Panc1 (cell line): Measurements from ENCODE around the gene PKNOX2. TPM values are rescaled to one million over a fixed set of nuclear protein-coding genes. Genes with fewer than 3 reads are reported as not detected.

ENCODE experiments used
- ATAC-seq: fragments of 200-7000 bp; cut with Tn5 transposase; 2 replicates; pipeline ENCODE4 v1.9.1; 2020; ENCODE audit warnings: mild to moderate bottlenecking, moderate library complexity
- BruUV-seq: library from RNA; stranded (reverse); fragments of 400-500 nt; replicated peaks from 2 replicates; lab custom pipeline; 2021; lab: Mats Ljungman, UMichigan
- CTCF ChIA-PET: fragments of 300-600 bp; sonication (Branson Sonifier 250); formaldehyde crosslinking; loops from one replicate; lab custom pipeline; 2022; ENCODE audit warnings: antibody characterized with exemption; lab: Charles Lee
- POLR2A ChIA-PET: fragments of 300-600 bp; sonication (Branson Sonifier 250); formaldehyde crosslinking; loops from one replicate; lab custom pipeline; 2022; ENCODE audit warnings: antibody characterized with exemption; lab: Charles Lee
- DNase-seq: peaks from one replicate; pipeline ENCODE4 v3.0.0-alpha.2; 2010; ENCODE audit warnings: low read depth, low spot score
- H3K27ac ChIP-seq: 2 replicates; pipeline ENCODE4 v1.5.1; 2011; ENCODE audit warnings: mild to moderate bottlenecking, low read length, inconsistent platforms
- H3K27me3 ChIP-seq: fragments of 200-500 bp; sonication (Bioruptor generic); 2 replicates; pipeline ENCODE4 v1.6.0; 2014; ENCODE audit warnings: low read length, inconsistent platforms; ENCODE audit not compliant: control insufficient read depth, insufficient read depth
- H3K36me3 ChIP-seq: fragments of 200-500 bp; sonication (Bioruptor generic); 2 replicates; pipeline ENCODE4 v1.5.1; 2014; ENCODE audit warnings: inconsistent platforms, mild to moderate bottlenecking, low read length, moderate library complexity; ENCODE audit not compliant: control insufficient read depth, insufficient read depth
- H3K4me1 ChIP-seq: 2 replicates; pipeline ENCODE4 v1.5.1; 2011; ENCODE audit warnings: inconsistent platforms, mild to moderate bottlenecking, low read length, moderate library complexity; ENCODE audit not compliant: control insufficient read depth, insufficient read depth
- H3K4me3 ChIP-seq, 2 experiments: 2 replicates each; pipeline ENCODE4 v1.5.1; 2011 to 2012; ENCODE audit warnings: low read depth in 2 of 2, low read length in 2 of 2, mild to moderate bottlenecking in 2 of 2, inconsistent platforms in 1 of 2, moderate library complexity in 1 of 2
- H3K9me3 ChIP-seq: fragments of 200-500 bp; sonication (Bioruptor generic); 2 replicates; pipeline ENCODE4 v1.5.1; 2014; ENCODE audit warnings: low read depth, mild to moderate bottlenecking, inconsistent platforms, low read length, moderate library complexity; ENCODE audit not compliant: control insufficient read depth, insufficient read depth
- POLR2AphosphoS5 ChIP-seq: IDR thresholded peaks from 2 replicates; pipeline ENCODE4 v1.6.1; 2012; ENCODE audit warnings: mild to moderate bottlenecking, low read depth, low read length, moderate library complexity
- SIN3A ChIP-seq: IDR thresholded peaks from 2 replicates; pipeline ENCODE4 v1.6.1; 2012; ENCODE audit warnings: low read depth, mild to moderate bottlenecking, low read length, moderate library complexity, borderline replicate concordance; ENCODE audit not compliant: insufficient read depth
- TCF7L2 ChIP-seq: IDR thresholded peaks from 2 replicates; pipeline ENCODE4 v1.6.1; 2011; ENCODE audit warnings: mild to moderate bottlenecking, low read depth, low read length, inconsistent platforms
- in situ Hi-C: cut with HindIII; loops from 2 replicates; pipeline ENCODE4 v1.10.0; 2016; ENCODE audit warnings: low sequenced_read_pairs, low pct_unique_long_range_greater_than_20kb
- intact Hi-C: fragments of 100-400 bp; cut with micrococcal nuclease; formaldehyde crosslinking; loops from one replicate; pipeline ENCODE4 v1.10.0; 2022; ENCODE audit not compliant: unreplicated experiment
- total RNA-seq: library from RNA; stranded (reverse); gene quantifications from one replicate; pipeline ENCODE4 v1.2.1, GENCODE V29; 2021; ENCODE audit not compliant: unreplicated experiment
- TF ChIP-seq, protein P1 (sequence below), 2 experiments: IDR thresholded peaks; 2 replicates each; pipeline ENCODE4 v1.6.1; 2011 to 2012; ENCODE audit warnings: low read depth in 2 of 2, control low read depth in 1 of 2, low read length in 1 of 2, mild to moderate bottlenecking in 1 of 2, moderate library complexity in 1 of 2; ENCODE audit not compliant: insufficient read depth in 1 of 2
- TF ChIP-seq, protein P2 (sequence below): fragments of 450-650 bp; IDR thresholded peaks from 2 replicates; pipeline ENCODE4 v1.5.1; 2017; ENCODE audit warnings: mild to moderate bottlenecking

Gene PKNOX2
- total RNA-seq, 1 experiment from 2014 or later, result not detected

DNA sequence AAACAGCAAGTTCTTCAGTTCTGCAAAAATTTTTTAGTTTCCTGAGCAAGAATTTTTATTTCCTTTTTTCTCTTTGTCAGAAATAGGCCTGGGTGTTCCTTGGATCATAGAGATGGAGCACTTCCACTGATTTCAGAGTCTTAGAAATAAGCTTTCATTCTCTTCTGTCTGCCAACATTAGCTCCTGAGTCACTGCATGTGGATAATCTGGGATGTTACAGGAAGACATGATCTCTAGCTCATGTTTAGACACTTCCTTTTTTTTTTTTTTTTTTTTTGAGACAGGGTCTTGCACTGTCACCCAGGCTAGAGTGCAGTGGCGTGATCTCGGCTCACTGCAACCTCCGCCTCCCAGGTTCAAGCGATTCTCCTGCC, 39.9 kb upstream of the PKNOX2 start:
- BruUV-seq, result no TSS peak
- H3K9me3 ChIP-seq, result no peaks in the 10 kb centered on the region
- DNase-seq (no peak), ATAC-seq (no peak)
- no peaks in the 10 kb centered on the region for H3K36me3 ChIP-seq
- no peak overlapping the region for H3K4me3 ChIP-seq
- intact Hi-C loops (no loop called here), in situ Hi-C loops (no loop called here)
- TF ChIP-seq POLR2AphosphoS5 (no peak), SIN3A (no peak), TCF7L2 (no peak)
- TF ChIP-seq, protein P1, sequence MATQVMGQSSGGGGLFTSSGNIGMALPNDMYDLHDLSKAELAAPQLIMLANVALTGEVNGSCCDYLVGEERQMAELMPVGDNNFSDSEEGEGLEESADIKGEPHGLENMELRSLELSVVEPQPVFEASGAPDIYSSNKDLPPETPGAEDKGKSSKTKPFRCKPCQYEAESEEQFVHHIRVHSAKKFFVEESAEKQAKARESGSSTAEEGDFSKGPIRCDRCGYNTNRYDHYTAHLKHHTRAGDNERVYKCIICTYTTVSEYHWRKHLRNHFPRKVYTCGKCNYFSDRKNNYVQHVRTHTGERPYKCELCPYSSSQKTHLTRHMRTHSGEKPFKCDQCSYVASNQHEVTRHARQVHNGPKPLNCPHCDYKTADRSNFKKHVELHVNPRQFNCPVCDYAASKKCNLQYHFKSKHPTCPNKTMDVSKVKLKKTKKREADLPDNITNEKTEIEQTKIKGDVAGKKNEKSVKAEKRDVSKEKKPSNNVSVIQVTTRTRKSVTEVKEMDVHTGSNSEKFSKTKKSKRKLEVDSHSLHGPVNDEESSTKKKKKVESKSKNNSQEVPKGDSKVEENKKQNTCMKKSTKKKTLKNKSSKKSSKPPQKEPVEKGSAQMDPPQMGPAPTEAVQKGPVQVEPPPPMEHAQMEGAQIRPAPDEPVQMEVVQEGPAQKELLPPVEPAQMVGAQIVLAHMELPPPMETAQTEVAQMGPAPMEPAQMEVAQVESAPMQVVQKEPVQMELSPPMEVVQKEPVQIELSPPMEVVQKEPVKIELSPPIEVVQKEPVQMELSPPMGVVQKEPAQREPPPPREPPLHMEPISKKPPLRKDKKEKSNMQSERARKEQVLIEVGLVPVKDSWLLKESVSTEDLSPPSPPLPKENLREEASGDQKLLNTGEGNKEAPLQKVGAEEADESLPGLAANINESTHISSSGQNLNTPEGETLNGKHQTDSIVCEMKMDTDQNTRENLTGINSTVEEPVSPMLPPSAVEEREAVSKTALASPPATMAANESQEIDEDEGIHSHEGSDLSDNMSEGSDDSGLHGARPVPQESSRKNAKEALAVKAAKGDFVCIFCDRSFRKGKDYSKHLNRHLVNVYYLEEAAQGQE (IDR thresholded peaks at IDR 0.05; ENCODE audit: insufficient read depth in 1 of 2, low read depth in 2 of 2, low read length in 1 of 2), result no peak
- TF ChIP-seq, protein P2, sequence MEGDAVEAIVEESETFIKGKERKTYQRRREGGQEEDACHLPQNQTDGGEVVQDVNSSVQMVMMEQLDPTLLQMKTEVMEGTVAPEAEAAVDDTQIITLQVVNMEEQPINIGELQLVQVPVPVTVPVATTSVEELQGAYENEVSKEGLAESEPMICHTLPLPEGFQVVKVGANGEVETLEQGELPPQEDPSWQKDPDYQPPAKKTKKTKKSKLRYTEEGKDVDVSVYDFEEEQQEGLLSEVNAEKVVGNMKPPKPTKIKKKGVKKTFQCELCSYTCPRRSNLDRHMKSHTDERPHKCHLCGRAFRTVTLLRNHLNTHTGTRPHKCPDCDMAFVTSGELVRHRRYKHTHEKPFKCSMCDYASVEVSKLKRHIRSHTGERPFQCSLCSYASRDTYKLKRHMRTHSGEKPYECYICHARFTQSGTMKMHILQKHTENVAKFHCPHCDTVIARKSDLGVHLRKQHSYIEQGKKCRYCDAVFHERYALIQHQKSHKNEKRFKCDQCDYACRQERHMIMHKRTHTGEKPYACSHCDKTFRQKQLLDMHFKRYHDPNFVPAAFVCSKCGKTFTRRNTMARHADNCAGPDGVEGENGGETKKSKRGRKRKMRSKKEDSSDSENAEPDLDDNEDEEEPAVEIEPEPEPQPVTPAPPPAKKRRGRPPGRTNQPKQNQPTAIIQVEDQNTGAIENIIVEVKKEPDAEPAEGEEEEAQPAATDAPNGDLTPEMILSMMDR, result no peak
- no peak overlapping the region for H3K27ac ChIP-seq
- peaks cover 11% of the 10 kb centered on the region; the same call in 1 of the 2 replicates for H3K27me3 ChIP-seq
- ChIA-PET CTCF (interaction anchor here (0.6 to 1.6 kb wide), 4 partner anchors 13 to 391 kb away, joined by 3 to 7 read pairs (median 6); partner anchors contain the start of gene TMEM218), POLR2A (interaction anchor here (0.6 kb wide), 1 partner anchor 1980 kb away, joined by 6 read pairs; no protein-coding TSS in a partner anchor)
- no peaks in the 10 kb centered on the region for H3K4me1 ChIP-seq

DNA sequence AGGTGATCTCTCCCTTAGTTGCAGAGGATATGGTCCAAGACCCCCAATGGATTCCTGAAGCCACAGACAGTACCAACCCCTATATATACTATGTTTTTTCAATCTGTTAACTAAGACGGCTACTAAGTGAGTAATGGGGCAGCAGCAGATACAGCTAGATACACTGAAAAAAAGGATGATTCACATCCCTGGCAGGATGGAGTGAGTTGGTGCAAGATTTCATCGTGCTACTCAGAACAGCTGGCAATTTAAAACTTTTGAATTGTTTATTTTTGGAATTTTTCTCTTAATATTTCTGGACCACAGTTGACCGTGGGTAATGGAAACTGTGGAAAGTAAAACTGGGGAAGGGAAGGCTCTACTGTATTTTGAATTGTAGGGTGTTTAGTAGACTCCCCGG, 36.1 kb upstream of the PKNOX2 start:
- DNase-seq (no peak), ATAC-seq (no peak)
- BruUV-seq, result no TSS peak
- ChIA-PET CTCF (no interaction called here), POLR2A (no interaction called here)
- H3K4me1 ChIP-seq, result no peaks in the 10 kb centered on the region
- H3K27me3 ChIP-seq, result peaks cover 20% of the 10 kb centered on the region
- intact Hi-C loops, result no loop called here
- H3K27ac ChIP-seq, result no peak overlapping the region
- H3K36me3 ChIP-seq, result no peaks in the 10 kb centered on the region
- no peaks in the 10 kb centered on the region for H3K9me3 ChIP-seq
- no peak overlapping the region for H3K4me3 ChIP-seq
- in situ Hi-C loops, result no loop called here
- TF ChIP-seq SIN3A (no peak), POLR2AphosphoS5 (no peak), TCF7L2 (no peak)
- TF ChIP-seq, protein P2, result no peak
- TF ChIP-seq, protein P1 (IDR thresholded peaks at IDR 0.05; ENCODE audit: insufficient read depth in 1 of 2, low read depth in 2 of 2, low read length in 1 of 2), result no peak
